A549 (cell line): ENCODE data around the gene IDH2. TPM values are rescaled to one million over a fixed set of nuclear protein-coding genes. Genes with fewer than 3 reads are reported as not detected.
"Not testable (repeated sequence)": the region's sequence is repeated elsewhere in the genome, so short reads cannot be mapped to it uniquely, and the experiment has no call there.

Source experiments
- ATAC-seq, 2 experiments: fragments of 200-7000 bp in 1 of 2; fragments of >200 bp in 1 of 2; cut with Nextera tagmentation in 1 of 2; cut with Tn5 transposase in 1 of 2; 3 replicates each; pipeline versions ENCODE4 v1.8.0 to v1.9.1; 2018 to 2020; ENCODE audit warnings: mild to moderate bottlenecking in 1 of 2, moderate library complexity in 1 of 2
- CTCF ChIA-PET: fragments of 300-600 bp; sonication (Branson Sonifier 250); formaldehyde crosslinking; extraction: SDS; loops from one replicate; lab custom pipeline; 2021; ENCODE audit warnings: antibody characterized with exemption, inconsistent platforms; lab: Yijun Ruan, JAX
- POLR2A ChIA-PET: fragments of 350-600 bp; formaldehyde crosslinking; extraction: SDS; loops from one replicate; lab custom pipeline; 2021; ENCODE audit warnings: antibody characterized with exemption, inconsistent platforms; lab: Yijun Ruan, JAX
- DNase-seq, 2 experiments: peaks; one replicate each; pipeline versions ENCODE4 v3.0.0 to v3.0.0-alpha.2; 2011 to 2016; ENCODE audit warnings: low read depth in 1 of 2, low spot score in 1 of 2
- FAIRE-seq: peaks from 2 replicates; lab custom pipeline; 2011; peaks lifted over from hg19 to GRCh38; lab: Jason Lieb, UNC
- H3K27ac ChIP-seq, 2 experiments: fragments of >200 bp; sonication (Bioruptor Twin); formaldehyde crosslinking; 3 replicates each; pipeline ENCODE4 v1.5.1; 2016 to 2017
- H3K4me1 ChIP-seq: fragments of >200 bp; sonication (Bioruptor Twin); formaldehyde crosslinking; 3 replicates; pipeline ENCODE4 v1.6.1; 2016
- H3K4me2 ChIP-seq: fragments of >200 bp; sonication (Bioruptor Twin); formaldehyde crosslinking; 3 replicates; pipeline ENCODE4 v1.6.1; 2016
- H3K4me3 ChIP-seq: fragments of >200 bp; sonication (Bioruptor Twin); formaldehyde crosslinking; 3 replicates; pipeline ENCODE4 v1.5.1; 2016
- H3K9me3 ChIP-seq: fragments of >200 bp; sonication (Bioruptor Twin); formaldehyde crosslinking; 3 replicates; pipeline ENCODE4 v1.6.1; 2016
- HOXB13 ChIP-seq: fragments of 250-450 bp; sonication (Bioruptor Pico); IDR thresholded peaks from 2 replicates; pipeline ENCODE4 v1.5.0; 2020; ENCODE audit warnings: low read depth, mild to moderate bottlenecking, moderate library complexity
- JUNB ChIP-seq: fragments of >200 bp; sonication (Bioruptor Twin); formaldehyde crosslinking; IDR thresholded peaks from 2 replicates; pipeline ENCODE4 v1.6.1; 2016
- MAZ ChIP-seq: fragments of 150-350 bp; IDR thresholded peaks from 2 replicates; pipeline ENCODE4 v1.6.1; 2014; ENCODE audit warnings: antibody characterized with exemption, low read depth, low read length, borderline replicate concordance
- RNF2 ChIP-seq: fragments of 200-600 bp; sonication (generic); IDR thresholded peaks from 2 replicates; pipeline ENCODE4 v1.6.1; 2016; ENCODE audit warnings: low read depth, mild to moderate bottlenecking, antibody characterized with exemption, moderate library complexity, borderline replicate concordance
- SMC3 ChIP-seq: fragments of >200 bp; sonication (Bioruptor Twin); formaldehyde crosslinking; IDR thresholded peaks from 3 replicates; pipeline ENCODE4 v1.6.1; 2018; ENCODE audit warnings: inconsistent platforms
- ZSCAN20 ChIP-seq: fragments of 250-450 bp; sonication (Bioruptor Pico); IDR thresholded peaks from 2 replicates; pipeline ENCODE4 v1.8.0; 2022; ENCODE audit warnings: mild to moderate bottlenecking, moderate library complexity
- WGBS: methylation state at CpG from one replicate; pipeline ENCODE4 v1.1.6; 2017; ENCODE audit errors: missing lambda C conversion rate; 5-methylcytosine and 5-hydroxymethylcytosine counted together
- polyA plus RNA-seq, 4 experiments: library from polyadenylated mRNA; depleted of rRNA in 3 of 4; stranded (reverse); fragments of >200 nt; fragmentation: RNase III in 1 of 4; extraction: RNeasy Plus Mini Kit Qiagen cat#74134 plus additional on column Dnase treatment in 1 of 4; gene quantifications; 2 replicates in 3 of 4; 3 replicates in 1 of 4; pipeline ENCODE4 v1.2.3, GENCODE V29; 2011 to 2017
- TF ChIP-seq, protein P1 (sequence below): fragments of >200 bp; sonication (Bioruptor Twin); formaldehyde crosslinking; IDR thresholded peaks from 3 replicates; pipeline ENCODE4 v1.5.1; 2016
- TF ChIP-seq, protein P2 (sequence below): fragments of 250-450 bp; sonication (Bioruptor Pico); IDR thresholded peaks from 2 replicates; pipeline ENCODE4 v1.5.0; 2021; ENCODE audit warnings: mild to moderate bottlenecking, moderate library complexity, borderline replicate concordance
- TF ChIP-seq, protein P3 (sequence below): IDR thresholded peaks from 2 replicates; pipeline ENCODE4 v1.6.1; 2012; ENCODE audit warnings: low read depth, borderline replicate concordance

The IDH2 gene
- polyA plus RNA-seq, 2 of the 4 experiments (the other 2 are of a cell fraction): 31.8 to 32.8 TPM

DNA sequence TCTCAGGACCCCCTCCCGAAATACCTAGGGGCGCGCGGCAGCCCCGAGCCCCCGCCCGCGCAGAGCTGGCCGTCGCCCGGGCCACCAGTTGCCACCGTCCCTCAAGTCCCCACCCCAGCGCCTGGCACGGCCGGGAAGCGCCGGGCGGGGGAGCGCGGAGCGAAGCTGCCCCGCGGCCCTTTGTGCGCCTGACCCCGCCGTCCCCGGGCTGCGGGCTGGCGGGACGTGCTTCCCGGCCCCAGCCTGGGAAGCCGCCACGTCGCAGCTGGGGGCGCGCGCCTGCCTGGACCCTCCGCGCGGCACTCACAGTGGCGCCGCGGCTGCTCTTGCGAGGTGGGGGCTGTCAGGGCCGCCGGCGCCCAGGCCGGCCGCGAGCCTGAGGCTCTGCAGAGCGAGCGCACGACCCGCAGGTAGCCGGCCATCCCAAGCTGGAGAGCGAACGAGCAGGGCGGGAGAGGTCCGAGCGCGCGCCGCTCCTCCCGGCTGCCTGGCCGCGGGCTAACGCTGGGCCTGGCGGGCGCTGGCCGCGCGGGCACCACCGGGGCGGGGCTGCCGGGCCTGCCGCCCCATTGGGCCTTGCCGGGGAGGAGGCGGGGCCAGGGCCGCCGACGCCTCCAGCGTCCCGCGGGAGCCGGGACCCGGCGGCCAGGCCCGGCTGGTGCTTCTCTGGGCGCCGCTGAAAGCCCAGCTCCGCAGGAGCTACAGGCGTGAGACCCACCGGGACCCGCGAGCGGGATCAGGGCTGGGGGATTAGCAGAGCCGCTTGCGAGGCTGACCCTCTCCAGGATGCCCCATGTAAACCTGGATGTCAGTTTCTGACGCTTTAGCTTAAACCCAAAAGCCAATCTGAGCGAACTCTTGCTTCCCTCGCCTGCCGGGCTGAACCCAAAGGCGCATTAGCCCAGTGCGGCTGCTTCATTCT is at the start of gene IDH2 (continued):
- TF ChIP-seq, protein P1, sequence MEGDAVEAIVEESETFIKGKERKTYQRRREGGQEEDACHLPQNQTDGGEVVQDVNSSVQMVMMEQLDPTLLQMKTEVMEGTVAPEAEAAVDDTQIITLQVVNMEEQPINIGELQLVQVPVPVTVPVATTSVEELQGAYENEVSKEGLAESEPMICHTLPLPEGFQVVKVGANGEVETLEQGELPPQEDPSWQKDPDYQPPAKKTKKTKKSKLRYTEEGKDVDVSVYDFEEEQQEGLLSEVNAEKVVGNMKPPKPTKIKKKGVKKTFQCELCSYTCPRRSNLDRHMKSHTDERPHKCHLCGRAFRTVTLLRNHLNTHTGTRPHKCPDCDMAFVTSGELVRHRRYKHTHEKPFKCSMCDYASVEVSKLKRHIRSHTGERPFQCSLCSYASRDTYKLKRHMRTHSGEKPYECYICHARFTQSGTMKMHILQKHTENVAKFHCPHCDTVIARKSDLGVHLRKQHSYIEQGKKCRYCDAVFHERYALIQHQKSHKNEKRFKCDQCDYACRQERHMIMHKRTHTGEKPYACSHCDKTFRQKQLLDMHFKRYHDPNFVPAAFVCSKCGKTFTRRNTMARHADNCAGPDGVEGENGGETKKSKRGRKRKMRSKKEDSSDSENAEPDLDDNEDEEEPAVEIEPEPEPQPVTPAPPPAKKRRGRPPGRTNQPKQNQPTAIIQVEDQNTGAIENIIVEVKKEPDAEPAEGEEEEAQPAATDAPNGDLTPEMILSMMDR: 0 out of 3 replicates have a peak, but pooled peaks have one; percentile 8
- TF ChIP-seq MAZ (0 out of 2 replicates have a peak, but pooled peaks have one; percentile 49), RNF2 (no peak), ZSCAN20 (CRISPR knock-in tag) (no peak)
- TF ChIP-seq, protein P2, sequence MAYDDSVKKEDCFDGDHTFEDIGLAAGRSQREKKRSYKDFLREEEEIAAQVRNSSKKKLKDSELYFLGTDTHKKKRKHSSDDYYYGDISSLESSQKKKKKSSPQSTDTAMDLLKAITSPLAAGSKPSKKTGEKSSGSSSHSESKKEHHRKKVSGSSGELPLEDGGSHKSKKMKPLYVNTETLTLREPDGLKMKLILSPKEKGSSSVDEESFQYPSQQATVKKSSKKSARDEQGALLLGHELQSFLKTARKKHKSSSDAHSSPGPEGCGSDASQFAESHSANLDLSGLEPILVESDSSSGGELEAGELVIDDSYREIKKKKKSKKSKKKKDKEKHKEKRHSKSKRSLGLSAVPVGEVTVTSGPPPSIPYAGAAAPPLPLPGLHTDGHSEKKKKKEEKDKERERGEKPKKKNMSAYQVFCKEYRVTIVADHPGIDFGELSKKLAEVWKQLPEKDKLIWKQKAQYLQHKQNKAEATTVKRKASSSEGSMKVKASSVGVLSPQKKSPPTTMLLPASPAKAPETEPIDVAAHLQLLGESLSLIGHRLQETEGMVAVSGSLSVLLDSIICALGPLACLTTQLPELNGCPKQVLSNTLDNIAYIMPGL (CRISPR knock-in tag): no peak
- TF ChIP-seq, protein P3, sequence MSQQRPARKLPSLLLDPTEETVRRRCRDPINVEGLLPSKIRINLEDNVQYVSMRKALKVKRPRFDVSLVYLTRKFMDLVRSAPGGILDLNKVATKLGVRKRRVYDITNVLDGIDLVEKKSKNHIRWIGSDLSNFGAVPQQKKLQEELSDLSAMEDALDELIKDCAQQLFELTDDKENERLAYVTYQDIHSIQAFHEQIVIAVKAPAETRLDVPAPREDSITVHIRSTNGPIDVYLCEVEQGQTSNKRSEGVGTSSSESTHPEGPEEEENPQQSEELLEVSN: peak; percentile 13; the same call in 1 of the 2 replicates

DNA sequence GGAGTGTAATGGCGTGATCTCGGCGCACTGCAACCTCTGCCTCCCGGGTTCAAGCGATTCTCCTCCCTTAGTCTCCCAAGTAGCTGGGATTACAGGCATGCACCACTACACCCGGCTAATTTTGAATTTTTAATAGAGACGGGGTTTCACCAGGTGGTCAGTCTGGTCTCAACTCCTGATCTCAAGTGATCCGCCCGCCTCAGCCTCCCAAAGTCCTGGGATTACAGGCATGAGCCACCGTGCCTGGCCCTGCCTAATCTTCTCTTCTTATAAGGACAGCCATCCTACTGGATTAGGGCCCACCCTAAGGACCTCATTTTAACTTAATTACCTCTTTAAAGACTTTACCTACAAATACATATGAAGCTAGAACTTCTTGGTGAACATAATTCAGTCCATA is 48.3 kb upstream of the IDH2 start:
- FAIRE-seq, DNase-seq, H3K4me2 ChIP-seq, H3K4me3 ChIP-seq, H3K9me3 ChIP-seq, ATAC-seq: not testable (repeated sequence)
- Histone ChIP-seq H3K4me1 (peaks cover 37% of the 10 kb centered on the region), H3K27ac (peak overlapping the region in 1 of 2 experiments; percentile 64; a peak in 1 of 6 replicates)
- WGBS: 92% methylated on average over 10 of the region's 10 CpGs
- POLR2A ChIA-PET: interaction anchor here (0.9 kb wide), 1 partner anchor 77 kb away, joined by 4 read pairs; no protein-coding TSS in a partner anchor
- CTCF ChIA-PET: interaction anchor here (0.6 to 17.4 kb wide), 11 partner anchors 7 to 781 kb away, joined by 3 to 732 read pairs (median 4); partner anchors contain the start of genes CIB1, GDPGP1 and SEMA4B

DNA sequence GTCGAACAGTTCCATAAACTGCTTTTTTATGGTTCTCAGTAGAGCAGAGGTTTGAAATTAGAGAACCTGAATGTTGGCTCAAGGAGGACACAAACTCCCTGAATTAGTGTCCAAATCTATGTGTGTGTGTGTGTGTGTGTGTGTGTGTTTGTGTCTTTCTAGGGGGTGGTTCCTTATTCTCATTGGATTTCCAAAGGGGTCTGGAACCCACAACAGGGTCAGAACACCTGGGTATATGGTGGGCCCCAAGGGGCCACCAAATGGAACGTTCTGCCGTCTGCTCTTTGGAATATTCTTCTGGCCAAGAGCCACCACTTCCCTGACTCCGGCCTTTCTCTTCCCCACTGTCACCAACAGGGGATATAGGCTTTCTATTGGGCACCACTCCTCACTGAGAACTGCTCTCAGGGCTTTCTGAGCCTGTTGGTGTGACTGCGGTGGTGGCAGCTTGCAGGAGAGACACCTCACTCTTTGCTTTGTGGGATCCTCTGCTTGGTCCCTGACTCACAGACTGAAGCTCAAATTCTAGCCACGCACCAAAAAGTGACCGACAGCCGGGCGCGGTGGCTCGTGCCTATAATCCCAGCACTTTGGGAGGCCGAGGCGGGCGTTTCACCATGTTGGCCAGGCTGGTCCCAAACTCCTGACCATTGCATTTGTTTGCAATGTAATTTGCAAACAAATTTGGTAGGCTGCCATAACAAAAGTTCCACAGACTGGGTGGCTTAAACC is 47.5 kb upstream of the IDH2 start:
- DNase-seq: no peak
- peak; percentile 14 to 52; a peak in 3 of 6 replicates for ATAC-seq
- Histone ChIP-seq H3K4me3 (no peak overlapping the region), H3K4me2 (peak overlapping the region; percentile 45), H3K9me3 (no peaks in the 10 kb centered on the region), H3K27ac (peak overlapping the region; percentile 48 to 64), H3K4me1 (peaks cover 32% of the 10 kb centered on the region)
- no peak for FAIRE-seq
- no peak for TF ChIP-seq HOXB13 (CRISPR knock-in tag)
- TF ChIP-seq JUNB: no peak
- no peak for TF ChIP-seq SMC3
- POLR2A ChIA-PET: no interaction called here
- CTCF ChIA-PET: interaction anchor here (0.5 to 17.4 kb wide), 6 partner anchors 11 to 333 kb away, joined by 3 to 732 read pairs (median 3); partner anchors contain the start of genes CIB1, GDPGP1 and SEMA4B
- WGBS: 88% methylated on average over 14 of the region's 14 CpGs

DNA sequence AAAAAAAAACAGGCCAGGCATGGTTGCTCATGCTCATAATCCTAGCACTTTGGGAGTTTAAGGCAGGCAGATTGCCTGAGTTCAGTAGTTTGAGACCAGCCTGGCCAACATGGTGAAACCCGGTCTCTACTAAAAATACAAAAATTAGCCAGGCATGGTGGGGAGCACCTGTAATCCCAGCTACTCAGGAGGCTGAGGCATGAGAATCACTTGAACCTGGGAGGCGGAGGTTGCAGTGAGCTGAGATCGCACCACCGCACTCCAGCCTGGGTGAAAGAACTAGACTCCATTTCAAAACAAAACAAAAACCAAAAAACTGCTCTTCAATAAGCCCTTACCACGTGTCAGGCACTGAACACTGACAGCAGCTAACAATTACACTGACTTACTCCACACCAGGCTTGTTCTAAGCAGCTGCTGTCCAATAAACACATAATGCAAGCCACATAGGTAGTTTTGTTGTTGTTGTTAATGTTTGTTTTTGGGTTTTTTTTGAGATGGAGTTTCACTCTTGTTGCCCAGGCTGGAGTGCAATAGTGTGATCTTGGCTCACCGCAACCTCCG is 44.0 kb upstream of the IDH2 start:
- H3K4me3 ChIP-seq, H3K27ac ChIP-seq, H3K9me3 ChIP-seq, H3K4me2 ChIP-seq, DNase-seq, ATAC-seq, FAIRE-seq: not testable (repeated sequence)
- POLR2A ChIA-PET: interaction anchor here (0.9 kb wide), 1 partner anchor 87 kb away, joined by 3 read pairs; no protein-coding TSS in a partner anchor
- CTCF ChIA-PET: interaction anchor here (0.6 to 17.4 kb wide), 10 partner anchors 8 to 336 kb away, joined by 3 to 732 read pairs (median 6); partner anchors contain the start of genes CIB1, GDPGP1 and SEMA4B
- H3K4me1 ChIP-seq: peaks cover 31% of the 10 kb centered on the region
- 92% methylated on average over 7 of the region's 7 CpGs for WGBS
